MCF 10A (cell line): ENCODE results near the gene WWOX. TPM values are rescaled to one million over a fixed set of nuclear protein-coding genes. Genes with fewer than 3 reads are reported as not detected.

ENCODE experiments used
- BruUV-seq: library from RNA; stranded (reverse); fragments of 400-500 nt; replicated peaks from 2 replicates; lab custom pipeline; 2021; lab: Mats Ljungman, UMichigan
- CTCF ChIA-PET: fragments of 300-600 bp; sonication (Branson Sonifier 250); formaldehyde crosslinking; extraction: SDS; loops from one replicate; lab custom pipeline; 2021; ENCODE audit warnings: antibody characterized with exemption, inconsistent platforms; lab: Yijun Ruan, JAX
- POLR2A ChIA-PET: fragments of 300-600, 350-650 bp; sonication (Branson Sonifier 250); formaldehyde crosslinking; extraction: SDS; loops from one replicate; lab custom pipeline; 2020; ENCODE audit warnings: antibody characterized with exemption, inconsistent platforms; lab: Yijun Ruan, JAX
- DNase-seq: peaks from one replicate; pipeline ENCODE4 v3.0.0-alpha.2; 2018; ENCODE audit not compliant: unreplicated experiment
- H3K27ac Mint-ChIP-seq: one replicate; pipeline ENCODE4 v1.8.0; 2022; ENCODE audit warnings: mild to moderate bottlenecking, low read depth, mixed read lengths; ENCODE audit not compliant: unreplicated experiment
- H3K27me3 Mint-ChIP-seq: one replicate; pipeline ENCODE4 v1.8.0; 2022; ENCODE audit warnings: mixed read lengths; ENCODE audit not compliant: insufficient read depth, unreplicated experiment
- H3K36me3 Mint-ChIP-seq: one replicate; pipeline ENCODE4 v1.8.0; 2022; ENCODE audit warnings: mild to moderate bottlenecking, moderate library complexity, mixed read lengths; ENCODE audit not compliant: insufficient read depth, unreplicated experiment
- H3K4me1 Mint-ChIP-seq: one replicate; pipeline ENCODE4 v1.8.0; 2022; ENCODE audit warnings: mixed read lengths; ENCODE audit not compliant: insufficient read depth, unreplicated experiment
- H3K4me3 Mint-ChIP-seq: one replicate; pipeline ENCODE4 v1.8.0; 2022; ENCODE audit warnings: mild to moderate bottlenecking, moderate library complexity, mixed read lengths; ENCODE audit not compliant: unreplicated experiment
- H3K9me3 Mint-ChIP-seq: one replicate; pipeline ENCODE4 v1.8.0; 2022; ENCODE audit warnings: mixed read lengths; ENCODE audit not compliant: unreplicated experiment
- intact Hi-C: fragments of 100-400 bp; cut with micrococcal nuclease; formaldehyde crosslinking; loops from 2 replicates; pipeline ENCODE4 v1.14.1; 2022
- total RNA-seq: library from RNA; stranded (reverse); gene quantifications from 2 replicates; pipeline ENCODE4 v1.2.3, GENCODE V29; 2022
- TF ChIP-seq, protein P1 (sequence below): fragments of 200-600 bp; IDR thresholded peaks from one replicate; pipeline ENCODE4 v1.8.0; 2022; ENCODE audit warnings: antibody characterized with exemption, mild to moderate bottlenecking; ENCODE audit not compliant: unreplicated experiment

The WWOX gene
- total RNA-seq, 1 experiment from 2014 or later, result 18.1 TPM

DNA sequence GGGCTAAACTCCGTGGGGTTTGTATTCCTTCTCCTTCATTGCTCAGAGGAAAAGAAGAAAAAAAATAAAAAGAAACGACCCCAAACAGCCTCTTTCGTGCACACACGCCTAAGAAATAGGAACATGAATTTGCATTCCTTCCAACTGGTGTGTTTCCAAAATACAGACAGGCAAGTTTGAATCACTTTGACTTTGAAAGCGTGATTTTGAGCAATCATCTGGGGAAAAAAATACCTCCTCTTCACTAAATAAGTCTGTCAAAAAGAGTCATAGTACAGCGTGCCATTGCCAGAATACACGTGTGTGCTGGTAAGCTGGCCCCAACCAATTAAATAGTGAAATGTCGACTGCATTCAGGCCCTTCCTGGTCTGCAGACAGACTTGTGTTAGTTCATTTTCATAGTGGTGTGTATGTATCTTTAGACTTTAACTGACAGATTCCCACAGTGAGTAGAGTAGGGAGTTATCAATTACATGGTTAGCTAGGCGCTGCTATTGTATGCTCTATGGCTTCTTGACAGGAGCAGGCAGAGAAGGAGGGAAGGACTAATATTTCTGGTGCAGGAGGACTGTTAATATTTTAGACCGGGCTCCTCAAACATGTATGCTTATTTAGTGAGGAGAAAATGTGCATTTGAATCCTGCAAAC lies 882.8 kb downstream of the WWOX start:
- ChIA-PET CTCF (interaction anchor here (0.5 kb wide), 1 partner anchor 194 kb away, joined by 3 read pairs; no protein-coding TSS in a partner anchor), POLR2A (no interaction called here)
- no TSS peak for BruUV-seq
- TF ChIP-seq, protein P1, sequence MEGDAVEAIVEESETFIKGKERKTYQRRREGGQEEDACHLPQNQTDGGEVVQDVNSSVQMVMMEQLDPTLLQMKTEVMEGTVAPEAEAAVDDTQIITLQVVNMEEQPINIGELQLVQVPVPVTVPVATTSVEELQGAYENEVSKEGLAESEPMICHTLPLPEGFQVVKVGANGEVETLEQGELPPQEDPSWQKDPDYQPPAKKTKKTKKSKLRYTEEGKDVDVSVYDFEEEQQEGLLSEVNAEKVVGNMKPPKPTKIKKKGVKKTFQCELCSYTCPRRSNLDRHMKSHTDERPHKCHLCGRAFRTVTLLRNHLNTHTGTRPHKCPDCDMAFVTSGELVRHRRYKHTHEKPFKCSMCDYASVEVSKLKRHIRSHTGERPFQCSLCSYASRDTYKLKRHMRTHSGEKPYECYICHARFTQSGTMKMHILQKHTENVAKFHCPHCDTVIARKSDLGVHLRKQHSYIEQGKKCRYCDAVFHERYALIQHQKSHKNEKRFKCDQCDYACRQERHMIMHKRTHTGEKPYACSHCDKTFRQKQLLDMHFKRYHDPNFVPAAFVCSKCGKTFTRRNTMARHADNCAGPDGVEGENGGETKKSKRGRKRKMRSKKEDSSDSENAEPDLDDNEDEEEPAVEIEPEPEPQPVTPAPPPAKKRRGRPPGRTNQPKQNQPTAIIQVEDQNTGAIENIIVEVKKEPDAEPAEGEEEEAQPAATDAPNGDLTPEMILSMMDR, result no peak
- Mint-ChIP-seq H3K27ac (no peak overlapping the region), H3K4me1 (no peaks in the 10 kb centered on the region), H3K27me3 (peaks cover 14% of the 10 kb centered on the region), H3K36me3 (peaks cover 4% of the 10 kb centered on the region), H3K4me3 (no peak overlapping the region), H3K9me3 (no peaks in the 10 kb centered on the region)
- DNase-seq, result no peak
- intact Hi-C loops, result no loop called here

DNA sequence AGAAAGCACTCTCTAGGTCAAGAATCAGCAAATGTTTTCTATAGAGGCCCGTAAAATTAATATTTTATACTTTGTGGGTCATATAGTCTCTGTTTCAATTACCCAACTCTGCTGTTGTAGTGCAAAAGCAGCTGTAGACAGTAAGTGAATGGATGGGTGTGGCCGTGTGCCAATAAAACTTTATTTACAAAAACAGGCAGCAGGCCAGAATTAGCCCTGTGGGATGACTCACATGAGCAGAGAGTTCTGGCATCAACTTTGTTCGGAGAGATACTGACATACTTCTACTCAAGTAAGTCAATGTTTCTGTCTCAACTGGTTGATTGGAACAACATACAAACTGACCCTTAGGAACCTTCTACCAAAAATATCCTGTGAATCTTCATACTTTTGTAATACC lies 884.9 kb downstream of the WWOX start:
- H3K9me3 Mint-ChIP-seq, result no peaks in the 10 kb centered on the region
- peaks cover 8% of the 10 kb centered on the region for H3K36me3 Mint-ChIP-seq
- no peaks in the 10 kb centered on the region for H3K4me1 Mint-ChIP-seq
- CTCF ChIA-PET, result interaction anchor here (0.7 kb wide), 1 partner anchor 27 kb away, joined by 3 read pairs; no protein-coding TSS in a partner anchor
- DNase-seq, result peak; percentile 61
- POLR2A ChIA-PET, result interaction anchor here (0.6 kb wide), 2 partner anchors 505 to 1946 kb away, joined by 3 read pairs; no protein-coding TSS in a partner anchor
- H3K4me3 Mint-ChIP-seq, result no peak overlapping the region
- no peak overlapping the region for H3K27ac Mint-ChIP-seq
- BruUV-seq, result no TSS peak
- intact Hi-C loops, result no loop called here
- TF ChIP-seq, protein P1, result no peak
- no peaks in the 10 kb centered on the region for H3K27me3 Mint-ChIP-seq

- no peak for DNase-seq
- Mint-ChIP-seq H3K4me1 (no peaks in the 10 kb centered on the region), H3K4me3 (no peak overlapping the region), H3K36me3 (peaks cover 8% of the 10 kb centered on the region), H3K9me3 (no peaks in the 10 kb centered on the region), H3K27me3 (no peaks in the 10 kb centered on the region), H3K27ac (no peak overlapping the region)
- intact Hi-C loops, result no loop called here
- CTCF ChIA-PET, result interaction anchor here (0.7 kb wide), 1 partner anchor 27 kb away, joined by 3 read pairs; no protein-coding TSS in a partner anchor
- no TSS peak for BruUV-seq
- TF ChIP-seq, protein P1, result no peak
- POLR2A ChIA-PET, result interaction anchor here (0.6 kb wide), 1 partner anchor 504 kb away, joined by 3 read pairs; no protein-coding TSS in a partner anchor
Observed at GRCh38 chr16:78984887-78985464, 885.5 kb downstream of the WWOX start.
